GM12865 (cell line): ENCODE measurements around the gene SLC12A7.

Experiments used
- DNase-seq: peaks from one replicate; pipeline ENCODE4 v3.0.0; 2010; ENCODE audit warnings: low read depth
- H3K4me3 ChIP-seq: 2 replicates; pipeline ENCODE4 v1.5.1; 2011; ENCODE audit warnings: mild to moderate bottlenecking, low read depth, low read length, control low read depth
- TF ChIP-seq, protein P1 (sequence below): IDR thresholded peaks from 2 replicates; pipeline ENCODE4 v1.5.1; 2011; ENCODE audit warnings: low read length, control low read depth, low read depth, inconsistent platforms; ENCODE audit not compliant: insufficient read depth; ENCODE audit errors: missing control alignments

Gene SLC12A7

DNA sequence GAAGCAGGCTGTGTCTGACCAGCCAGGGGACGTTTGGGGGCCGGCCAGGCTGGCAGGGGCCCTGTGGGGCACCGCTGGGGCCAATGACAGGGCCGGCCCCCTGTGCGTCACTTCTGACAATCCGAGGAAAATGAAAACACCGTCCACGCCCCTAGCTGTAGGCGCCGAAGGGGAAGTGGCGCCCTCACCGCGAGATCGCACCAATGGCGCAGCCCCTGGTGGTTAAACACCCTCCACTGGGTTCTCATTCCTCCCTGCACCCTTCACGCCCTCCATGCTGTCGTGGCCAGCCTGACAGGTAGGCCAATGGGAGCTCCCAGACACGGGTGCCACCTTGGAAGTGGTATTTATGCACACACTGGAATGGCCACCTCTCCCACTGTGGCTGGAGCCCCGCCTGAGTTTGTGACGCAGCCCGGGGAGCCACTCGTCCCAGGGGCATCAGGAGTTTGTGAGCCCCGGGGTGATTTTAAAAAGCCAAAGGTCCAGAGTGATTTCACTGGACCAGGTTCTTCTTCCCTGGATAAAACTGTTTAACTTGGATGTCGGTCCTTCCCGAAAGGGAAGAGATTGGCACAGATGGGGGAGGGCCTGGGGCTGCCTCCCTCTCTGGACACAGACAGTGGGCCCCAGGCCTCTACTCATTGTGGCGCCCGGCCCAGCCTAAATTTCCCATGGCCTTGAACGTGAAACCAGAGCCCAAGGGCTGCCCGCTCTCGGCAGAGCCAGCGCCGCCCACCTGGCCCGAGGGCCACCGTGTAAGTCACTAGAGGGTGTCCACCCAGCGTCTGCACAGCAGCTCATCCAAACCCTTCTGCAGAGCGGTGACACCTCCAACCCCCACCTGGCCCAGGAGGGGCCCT lies 53.5 kb downstream of the SLC12A7 start:
- TF ChIP-seq, protein P1, sequence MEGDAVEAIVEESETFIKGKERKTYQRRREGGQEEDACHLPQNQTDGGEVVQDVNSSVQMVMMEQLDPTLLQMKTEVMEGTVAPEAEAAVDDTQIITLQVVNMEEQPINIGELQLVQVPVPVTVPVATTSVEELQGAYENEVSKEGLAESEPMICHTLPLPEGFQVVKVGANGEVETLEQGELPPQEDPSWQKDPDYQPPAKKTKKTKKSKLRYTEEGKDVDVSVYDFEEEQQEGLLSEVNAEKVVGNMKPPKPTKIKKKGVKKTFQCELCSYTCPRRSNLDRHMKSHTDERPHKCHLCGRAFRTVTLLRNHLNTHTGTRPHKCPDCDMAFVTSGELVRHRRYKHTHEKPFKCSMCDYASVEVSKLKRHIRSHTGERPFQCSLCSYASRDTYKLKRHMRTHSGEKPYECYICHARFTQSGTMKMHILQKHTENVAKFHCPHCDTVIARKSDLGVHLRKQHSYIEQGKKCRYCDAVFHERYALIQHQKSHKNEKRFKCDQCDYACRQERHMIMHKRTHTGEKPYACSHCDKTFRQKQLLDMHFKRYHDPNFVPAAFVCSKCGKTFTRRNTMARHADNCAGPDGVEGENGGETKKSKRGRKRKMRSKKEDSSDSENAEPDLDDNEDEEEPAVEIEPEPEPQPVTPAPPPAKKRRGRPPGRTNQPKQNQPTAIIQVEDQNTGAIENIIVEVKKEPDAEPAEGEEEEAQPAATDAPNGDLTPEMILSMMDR = no peak

GRCh38 chr5:1057485-1058082 lies 54.3 kb downstream of the SLC12A7 start:
- no peak overlapping the region for H3K4me3 ChIP-seq
- no peak for DNase-seq
- TF ChIP-seq, protein P1 = no peak

More for the DNA sequence above, 53.5 kb downstream of the SLC12A7 start:
- no peak overlapping the region for H3K4me3 ChIP-seq
- no peak for DNase-seq

DNA sequence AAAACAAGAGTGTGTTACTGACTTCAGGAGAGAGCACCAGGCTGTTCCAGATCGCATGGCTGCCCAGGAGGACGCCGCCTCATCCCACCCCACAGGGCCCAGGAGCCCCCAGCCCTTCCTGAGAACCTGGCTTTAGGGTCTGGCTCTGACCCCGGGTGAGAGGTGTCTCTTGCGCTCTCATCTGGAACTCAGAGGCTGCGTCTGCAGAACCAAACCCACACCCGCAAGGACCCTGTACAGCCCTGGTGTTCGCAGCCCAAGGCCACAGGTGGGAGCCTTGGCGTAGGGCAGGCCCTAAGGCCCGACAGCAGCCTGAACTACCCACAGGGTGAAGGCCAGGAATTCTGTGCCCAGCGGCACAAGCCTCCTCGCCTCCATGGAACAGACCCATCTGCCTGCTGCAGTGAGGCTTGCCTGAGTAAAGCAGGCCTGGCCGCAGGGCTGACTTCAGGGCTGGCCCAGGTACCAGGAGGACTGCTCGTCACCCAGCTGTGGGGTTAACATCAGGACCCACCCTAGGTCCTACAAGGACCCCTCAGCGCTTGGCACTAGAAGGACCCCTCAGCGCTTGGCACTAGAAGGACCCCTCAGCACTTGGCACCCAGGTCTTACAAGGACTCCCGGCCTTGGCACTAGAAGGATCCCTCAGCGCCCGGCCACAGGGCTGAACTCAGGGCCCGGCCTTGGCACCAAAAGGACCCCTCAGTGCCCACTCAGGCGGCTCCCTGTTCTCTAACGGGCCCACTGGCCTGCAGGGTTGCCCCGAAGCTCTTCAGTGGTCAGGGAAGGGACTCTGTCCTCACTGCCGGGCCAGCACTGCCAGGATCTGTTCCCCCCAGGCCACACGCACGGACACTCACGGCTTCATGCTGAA lies 55.0 kb downstream of the SLC12A7 start:
- no peak overlapping the region for H3K4me3 ChIP-seq
- TF ChIP-seq, protein P1 = no peak
- DNase-seq = no peak

- TF ChIP-seq, protein P1 = no peak
- no peak for DNase-seq
These were observed 55.8 kb downstream of the SLC12A7 start for GRCh38 chr5:1055896-1056610.

DNA sequence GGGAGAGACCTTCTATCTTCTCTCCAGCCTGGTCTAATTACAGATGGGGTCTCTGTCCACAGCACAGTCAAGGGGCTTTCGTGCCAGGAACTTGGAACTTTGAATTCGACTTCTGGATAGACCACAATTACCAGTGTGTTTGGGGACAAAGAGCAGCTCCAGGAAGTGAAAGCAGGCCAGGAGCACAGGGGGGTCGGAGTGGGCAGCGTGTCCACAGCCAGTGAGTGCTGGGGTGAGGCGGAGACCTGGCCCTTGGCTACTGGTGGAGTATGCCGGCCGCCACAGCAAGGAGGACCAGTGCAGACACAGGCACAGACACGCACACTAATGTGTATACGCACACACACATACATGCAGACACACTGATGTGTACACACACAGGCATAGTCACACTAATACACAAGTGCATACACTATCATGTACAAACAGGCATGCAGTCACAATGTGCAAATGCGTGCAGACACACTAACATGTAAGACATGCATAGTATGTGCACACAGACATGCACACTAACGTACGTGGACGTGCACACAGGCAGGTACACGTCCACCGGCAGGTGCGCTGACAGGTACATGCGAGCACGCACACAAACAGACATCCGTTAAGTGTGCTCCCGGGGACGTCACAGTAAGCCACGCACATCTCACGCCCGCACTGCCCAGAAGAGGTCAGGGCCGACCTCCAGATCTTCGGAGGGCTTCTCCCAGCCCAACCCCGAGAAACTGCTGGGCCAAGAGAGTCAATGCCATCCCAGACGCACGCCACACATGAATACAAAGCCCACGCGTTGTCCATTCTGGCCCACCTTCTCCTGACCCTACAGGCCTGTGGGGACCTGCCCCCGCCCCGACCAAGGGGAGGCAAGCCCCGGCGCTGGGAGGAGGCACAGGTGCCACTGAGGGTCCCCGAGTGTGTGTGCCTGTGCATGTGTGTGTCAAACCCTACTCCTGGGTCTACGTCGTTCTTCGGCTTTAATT lies 56.8 kb downstream of the SLC12A7 start:
- no peak overlapping the region for H3K4me3 ChIP-seq
- DNase-seq = no peak
- TF ChIP-seq, protein P1 = no peak

More at GRCh38 chr5:1055896-1056610, 55.8 kb downstream of the SLC12A7 start:
- H3K4me3 ChIP-seq = no peak overlapping the region
